HEK293 (cell line): ENCODE results near the gene DEFB123.

Source experiments
- CTCF ChIA-PET: fragments of 350-600 bp; formaldehyde crosslinking; extraction: SDS; loops from one replicate; lab custom pipeline; 2021; ENCODE audit warnings: antibody characterized with exemption; lab: Yijun Ruan, JAX
- POLR2A ChIA-PET: fragments of 300-600 bp; formaldehyde crosslinking; extraction: SDS; loops from one replicate; lab custom pipeline; 2020; ENCODE audit warnings: antibody characterized with exemption, inconsistent platforms; lab: Yijun Ruan, JAX
- H3K27ac ChIP-seq: fragments of 200-500 bp; sonication (Bioruptor generic); 2 replicates; pipeline ENCODE4 v1.5.1; 2014; ENCODE audit warnings: low read depth, low read length, control low read depth, inconsistent platforms; ENCODE audit errors: extremely low read depth
- H3K36me3 ChIP-seq, 2 experiments: fragments of 200-500 bp in 1 of 2; sonication (Bioruptor generic) in 1 of 2; 1 replicate in 1 of 2; 2 replicates in 1 of 2; pipeline ENCODE4 v1.5.1; 2014 to 2017; ENCODE audit warnings: inconsistent platforms in 2 of 2, low read length in 2 of 2; ENCODE audit not compliant: control insufficient read depth in 2 of 2, insufficient read depth in 1 of 2
- H3K4me1 ChIP-seq: fragments of 200-500 bp; sonication (Bioruptor generic); 2 replicates; pipeline ENCODE4 v1.5.1; 2014; ENCODE audit warnings: mild to moderate bottlenecking, low read length, inconsistent platforms; ENCODE audit not compliant: control insufficient read depth, insufficient read depth
- H3K4me3 ChIP-seq: 2 replicates; pipeline ENCODE4 v1.5.1; 2011; ENCODE audit warnings: low read depth, mild to moderate bottlenecking, control low read depth, low read length, moderate library complexity
- H3K9me3 ChIP-seq: fragments of 200-500 bp; sonication (Bioruptor generic); 2 replicates; pipeline ENCODE4 v1.5.1; 2014; ENCODE audit warnings: low read depth, low read length, inconsistent platforms; ENCODE audit not compliant: control insufficient read depth, insufficient read depth
- BCL11B ChIP-seq: fragments of 450-650 bp; formaldehyde crosslinking; IDR thresholded peaks from 2 replicates; pipeline ENCODE4 v1.5.1; 2016; ENCODE audit warnings: low read depth, missing biosample characterization, missing genetic modification characterization
- KLF17 ChIP-seq: fragments of 450-650 bp; formaldehyde crosslinking; IDR thresholded peaks from 2 replicates; pipeline ENCODE4 v1.5.1; 2016; ENCODE audit warnings: missing biosample characterization, missing genetic modification characterization
- MYNN ChIP-seq: fragments of 450-650 bp; formaldehyde crosslinking; IDR thresholded peaks from 2 replicates; pipeline ENCODE4 v1.5.1; 2016; ENCODE audit warnings: missing biosample characterization, missing genetic modification characterization, borderline replicate concordance
- RBAK ChIP-seq: fragments of 450-650 bp; formaldehyde crosslinking; IDR thresholded peaks from 2 replicates; pipeline ENCODE4 v1.5.1; 2016; ENCODE audit warnings: missing biosample characterization, missing genetic modification characterization
- REST ChIP-seq: fragments of 450-650 bp; formaldehyde crosslinking; IDR thresholded peaks from 2 replicates; pipeline ENCODE4 v1.5.1; 2016; ENCODE audit warnings: missing biosample characterization, missing genetic modification characterization
- TCF7L2 ChIP-seq: IDR thresholded peaks from 2 replicates; pipeline ENCODE4 v1.6.1; 2011; ENCODE audit warnings: low read depth, mild to moderate bottlenecking, inconsistent platforms, low read length, moderate library complexity, borderline replicate concordance
- ZFP41 ChIP-seq: fragments of 450-650 bp; formaldehyde crosslinking; IDR thresholded peaks from 2 replicates; pipeline ENCODE4 v1.5.1; 2016; ENCODE audit warnings: missing biosample characterization, missing genetic modification characterization, borderline replicate concordance
- ZNF140 ChIP-seq: fragments of 450-650 bp; formaldehyde crosslinking; IDR thresholded peaks from 2 replicates; pipeline ENCODE4 v1.5.1; 2016; ENCODE audit warnings: missing biosample characterization, missing genetic modification characterization
- ZNF157 ChIP-seq: fragments of 450-650 bp; formaldehyde crosslinking; IDR thresholded peaks from 2 replicates; pipeline ENCODE4 v1.5.1; 2016; ENCODE audit warnings: missing biosample characterization, missing genetic modification characterization
- ZNF24 ChIP-seq: fragments of 450-650 bp; formaldehyde crosslinking; IDR thresholded peaks from 2 replicates; pipeline ENCODE4 v1.5.1; 2016; ENCODE audit warnings: missing biosample characterization, missing genetic modification characterization
- ZNF266 ChIP-seq: fragments of 450-650 bp; formaldehyde crosslinking; IDR thresholded peaks from 2 replicates; pipeline ENCODE4 v1.5.1; 2016; ENCODE audit warnings: missing biosample characterization, missing genetic modification characterization, low read depth
- ZNF423 ChIP-seq: fragments of 450-650 bp; formaldehyde crosslinking; IDR thresholded peaks from 2 replicates; pipeline ENCODE4 v1.5.1; 2016; ENCODE audit warnings: missing biosample characterization, missing genetic modification characterization
- ZNF558 ChIP-seq: fragments of 450-650 bp; formaldehyde crosslinking; IDR thresholded peaks from 2 replicates; pipeline ENCODE4 v1.5.1; 2016; ENCODE audit warnings: missing biosample characterization, missing genetic modification characterization
- ZNF560 ChIP-seq: fragments of 450-650 bp; formaldehyde crosslinking; IDR thresholded peaks from 2 replicates; pipeline ENCODE4 v1.5.1; 2017; ENCODE audit warnings: missing biosample characterization, missing genetic modification characterization, borderline replicate concordance
- ZNF677 ChIP-seq: fragments of 450-650 bp; IDR thresholded peaks from 2 replicates; pipeline ENCODE4 v1.5.0; 2018; ENCODE audit warnings: missing biosample characterization, mild to moderate bottlenecking, missing genetic modification characterization, moderate library complexity
- ZNF692 ChIP-seq: fragments of 450-650 bp; formaldehyde crosslinking; IDR thresholded peaks from 2 replicates; pipeline ENCODE4 v1.5.1; 2016; ENCODE audit warnings: missing biosample characterization, missing genetic modification characterization
- TF ChIP-seq, protein P1 (sequence below): fragments of 450-650 bp; formaldehyde crosslinking; IDR thresholded peaks from 2 replicates; pipeline ENCODE4 v1.5.0; 2017; ENCODE audit warnings: missing biosample characterization, missing genetic modification characterization, borderline replicate concordance
- TF ChIP-seq, protein P2 (sequence below): fragments of 450-650 bp; formaldehyde crosslinking; IDR thresholded peaks from 2 replicates; pipeline ENCODE4 v1.5.1; 2016; ENCODE audit warnings: missing biosample characterization, missing genetic modification characterization

Gene DEFB123

DNA sequence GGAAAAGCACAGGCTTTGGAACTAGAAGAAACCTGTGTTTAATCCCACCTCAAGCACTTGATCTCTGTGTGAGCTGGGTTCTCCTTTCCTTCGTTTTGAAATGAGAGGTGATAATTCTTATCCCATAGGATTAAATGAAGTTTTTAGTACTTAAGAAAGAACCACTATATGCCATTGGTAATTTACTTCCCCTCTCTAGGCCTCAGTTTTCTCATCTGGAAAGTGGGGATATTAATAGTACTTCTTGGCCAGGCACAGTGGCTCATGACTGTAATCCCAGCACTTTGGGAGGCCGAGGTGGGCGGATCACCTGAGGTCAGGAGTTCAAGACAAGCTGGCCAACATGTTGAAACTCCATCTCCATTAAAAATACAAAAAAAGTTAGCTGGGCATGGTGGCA lies 48.7 kb downstream of the DEFB123 start (continued):
- TF ChIP-seq BCL11B (tag by site-specific recombination) (no peak), RBAK (tag by site-specific recombination) (no peak), ZNF157 (tag by site-specific recombination) (no peak), TCF7L2 (no peak), ZNF140 (tag by site-specific recombination) (no peak), ZNF677 (tag by site-specific recombination) (no peak), ZFP41 (tag by site-specific recombination) (no peak)

DNA sequence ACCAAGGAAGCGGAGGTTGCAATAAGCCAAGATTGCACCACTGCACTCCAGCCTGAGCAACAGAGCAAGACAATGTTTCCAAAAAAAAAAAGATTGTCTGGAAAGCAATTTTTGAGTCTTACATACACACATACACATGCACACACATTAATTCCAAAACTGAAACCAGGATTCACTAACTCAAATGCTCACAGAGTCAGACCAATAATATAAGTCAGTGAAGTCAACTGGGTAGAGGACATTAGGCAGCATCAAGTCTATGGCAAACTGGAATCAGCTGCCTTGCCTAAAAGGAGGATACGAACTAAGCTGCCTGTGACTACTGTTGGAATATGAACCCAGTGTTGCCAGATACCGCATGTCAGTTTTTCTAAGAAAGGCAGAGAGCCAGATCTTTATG lies 50.3 kb downstream of the DEFB123 start:
- Histone ChIP-seq H3K4me3 (no peak overlapping the region), H3K4me1 (no peaks in the 10 kb centered on the region), H3K36me3 (no peaks in the 10 kb centered on the region), H3K27ac (no peak overlapping the region), H3K9me3 (no peaks in the 10 kb centered on the region)
- no peak for TF ChIP-seq MYNN (tag by site-specific recombination)
- no peak for TF ChIP-seq KLF17 (tag by site-specific recombination)
- no peak for TF ChIP-seq ZNF692 (tag by site-specific recombination)
- TF ChIP-seq ZNF24: no peak
- no peak for TF ChIP-seq ZNF266 (tag by site-specific recombination)
- no peak for TF ChIP-seq ZNF560 (tag by site-specific recombination)
- TF ChIP-seq, protein P1, sequence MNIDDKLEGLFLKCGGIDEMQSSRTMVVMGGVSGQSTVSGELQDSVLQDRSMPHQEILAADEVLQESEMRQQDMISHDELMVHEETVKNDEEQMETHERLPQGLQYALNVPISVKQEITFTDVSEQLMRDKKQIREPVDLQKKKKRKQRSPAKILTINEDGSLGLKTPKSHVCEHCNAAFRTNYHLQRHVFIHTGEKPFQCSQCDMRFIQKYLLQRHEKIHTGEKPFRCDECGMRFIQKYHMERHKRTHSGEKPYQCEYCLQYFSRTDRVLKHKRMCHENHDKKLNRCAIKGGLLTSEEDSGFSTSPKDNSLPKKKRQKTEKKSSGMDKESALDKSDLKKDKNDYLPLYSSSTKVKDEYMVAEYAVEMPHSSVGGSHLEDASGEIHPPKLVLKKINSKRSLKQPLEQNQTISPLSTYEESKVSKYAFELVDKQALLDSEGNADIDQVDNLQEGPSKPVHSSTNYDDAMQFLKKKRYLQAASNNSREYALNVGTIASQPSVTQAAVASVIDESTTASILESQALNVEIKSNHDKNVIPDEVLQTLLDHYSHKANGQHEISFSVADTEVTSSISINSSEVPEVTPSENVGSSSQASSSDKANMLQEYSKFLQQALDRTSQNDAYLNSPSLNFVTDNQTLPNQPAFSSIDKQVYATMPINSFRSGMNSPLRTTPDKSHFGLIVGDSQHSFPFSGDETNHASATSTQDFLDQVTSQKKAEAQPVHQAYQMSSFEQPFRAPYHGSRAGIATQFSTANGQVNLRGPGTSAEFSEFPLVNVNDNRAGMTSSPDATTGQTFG (tag by site-specific recombination): no peak
- TF ChIP-seq, protein P2, sequence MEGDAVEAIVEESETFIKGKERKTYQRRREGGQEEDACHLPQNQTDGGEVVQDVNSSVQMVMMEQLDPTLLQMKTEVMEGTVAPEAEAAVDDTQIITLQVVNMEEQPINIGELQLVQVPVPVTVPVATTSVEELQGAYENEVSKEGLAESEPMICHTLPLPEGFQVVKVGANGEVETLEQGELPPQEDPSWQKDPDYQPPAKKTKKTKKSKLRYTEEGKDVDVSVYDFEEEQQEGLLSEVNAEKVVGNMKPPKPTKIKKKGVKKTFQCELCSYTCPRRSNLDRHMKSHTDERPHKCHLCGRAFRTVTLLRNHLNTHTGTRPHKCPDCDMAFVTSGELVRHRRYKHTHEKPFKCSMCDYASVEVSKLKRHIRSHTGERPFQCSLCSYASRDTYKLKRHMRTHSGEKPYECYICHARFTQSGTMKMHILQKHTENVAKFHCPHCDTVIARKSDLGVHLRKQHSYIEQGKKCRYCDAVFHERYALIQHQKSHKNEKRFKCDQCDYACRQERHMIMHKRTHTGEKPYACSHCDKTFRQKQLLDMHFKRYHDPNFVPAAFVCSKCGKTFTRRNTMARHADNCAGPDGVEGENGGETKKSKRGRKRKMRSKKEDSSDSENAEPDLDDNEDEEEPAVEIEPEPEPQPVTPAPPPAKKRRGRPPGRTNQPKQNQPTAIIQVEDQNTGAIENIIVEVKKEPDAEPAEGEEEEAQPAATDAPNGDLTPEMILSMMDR (tag by site-specific recombination): no peak
- no peak for TF ChIP-seq ZNF423 (tag by site-specific recombination)
- TF ChIP-seq ZNF558 (tag by site-specific recombination): no peak
- TF ChIP-seq REST (tag by site-specific recombination): no peak
- ChIA-PET POLR2A (no interaction called here), CTCF (interaction anchor here (0.6 to 4.6 kb wide), 3 partner anchors 12 to 344 kb away, joined by 3 to 22 read pairs (median 8); no protein-coding TSS in a partner anchor)
